Loucy (cell line): ENCODE results near the gene SCRT2.

Source experiments
- H2AFZ ChIP-seq: fragments of 200-600 bp; sonication (generic); 2 replicates; pipeline ENCODE4 v1.6.0; 2016; ENCODE audit warnings: antibody characterized with exemption, mild to moderate bottlenecking, low read length, moderate library complexity
- H3F3A ChIP-seq: fragments of 200-600 bp; 2 replicates; pipeline ENCODE4 v1.6.0; 2016; ENCODE audit warnings: antibody characterized with exemption, low read depth, mild to moderate bottlenecking
- H3K27me3 ChIP-seq: fragments of 200-600 bp; sonication (generic); 2 replicates; pipeline ENCODE4 v1.6.1; 2014; ENCODE audit warnings: low read length, mild to moderate bottlenecking; ENCODE audit not compliant: insufficient read depth, poor library complexity, severe bottlenecking
- H3K36me3 ChIP-seq: fragments of 200-600 bp; sonication (generic); 2 replicates; pipeline ENCODE4 v1.6.1; 2016; ENCODE audit warnings: low read length; ENCODE audit not compliant: insufficient read depth
- H3K4me1 ChIP-seq: fragments of 200-600 bp; sonication (generic); 2 replicates; pipeline ENCODE4 v1.5.1; 2014; ENCODE audit warnings: low read length, mild to moderate bottlenecking; ENCODE audit not compliant: insufficient read depth, poor library complexity, severe bottlenecking
- H3K4me2 ChIP-seq: fragments of 200-600 bp; sonication (generic); 2 replicates; pipeline ENCODE4 v1.6.0; 2014; ENCODE audit warnings: antibody characterized with exemption, low read length, low read depth, mild to moderate bottlenecking; ENCODE audit not compliant: poor library complexity, severe bottlenecking
- H3K4me3 ChIP-seq: fragments of 200-600 bp; sonication (generic); 2 replicates; pipeline ENCODE4 v1.5.1; 2014; ENCODE audit warnings: low read length, mild to moderate bottlenecking, mixed read lengths; ENCODE audit not compliant: poor library complexity, severe bottlenecking
- H3K79me2 ChIP-seq: fragments of 200-600 bp; sonication (generic); 2 replicates; pipeline ENCODE4 v1.6.1; 2014; ENCODE audit warnings: low read length; ENCODE audit not compliant: insufficient read depth
- H3K9ac ChIP-seq: fragments of 200-600 bp; sonication (generic); 2 replicates; pipeline ENCODE4 v1.6.0; 2014; ENCODE audit warnings: mild to moderate bottlenecking, low read depth, low read length, moderate library complexity; ENCODE audit not compliant: poor library complexity, severe bottlenecking
- H3K9me2 ChIP-seq: fragments of 200-600 bp; sonication (generic); replicated peaks from 2 replicates; pipeline ENCODE4 v1.6.1; 2016; ENCODE audit warnings: low read depth, low read length, mixed read lengths
- H3K9me3 ChIP-seq: fragments of 200-600 bp; sonication (generic); 2 replicates; pipeline ENCODE4 v1.6.1; 2014; ENCODE audit warnings: mild to moderate bottlenecking, antibody characterized with exemption, low read length, low read depth; ENCODE audit not compliant: insufficient read depth
- H4K20me1 ChIP-seq: fragments of 200-600 bp; sonication (generic); 2 replicates; pipeline ENCODE4 v1.6.0; 2014; ENCODE audit warnings: antibody characterized with exemption, low read length, mild to moderate bottlenecking; ENCODE audit not compliant: insufficient read depth, poor library complexity, severe bottlenecking
- CTCF ChIP-seq: fragments of 200-600 bp; sonication (generic); conservative IDR thresholded peaks from 2 replicates; pipeline ENCODE4 v1.5.1; 2014; ENCODE audit warnings: mild to moderate bottlenecking, antibody characterized with exemption, low read length
- EZH2phosphoT487 ChIP-seq: fragments of 200-600 bp; IDR thresholded peaks from 2 replicates; pipeline ENCODE4 v1.6.1; 2018; ENCODE audit warnings: antibody characterized with exemption, mild to moderate bottlenecking, moderate library complexity, borderline replicate concordance

The SCRT2 gene

GRCh38 chr20:666877-667276, 8.7 kb downstream of the SCRT2 start:
- Histone ChIP-seq H3K4me1 (peaks cover 8% of the 10 kb centered on the region), H3K4me3 (no peak overlapping the region), H3K79me2 (no peaks in the 10 kb centered on the region), H3K36me3 (no peaks in the 10 kb centered on the region), H3K9ac (no peak overlapping the region), H4K20me1 (no peaks in the 10 kb centered on the region), H3K4me2 (no peak overlapping the region), H2AFZ (no peak overlapping the region), H3K9me3 (no peaks in the 10 kb centered on the region), H3K9me2 (no peaks in the 10 kb centered on the region), H3K27me3 (no peaks in the 10 kb centered on the region), H3F3A (no peaks in the 10 kb centered on the region)
- TF ChIP-seq CTCF (no peak), EZH2phosphoT487 (no peak)

GRCh38 chr20:665276-665675, 10.3 kb downstream of the SCRT2 start:
- no peak overlapping the region for H3K9ac ChIP-seq
- TF ChIP-seq EZH2phosphoT487 (no peak), CTCF (no peak)
- H3K4me3 ChIP-seq, result no peak overlapping the region
- no peaks in the 10 kb centered on the region for H3K36me3 ChIP-seq
- no peak overlapping the region for H3K4me2 ChIP-seq
- H2AFZ ChIP-seq, result no peak overlapping the region
- H3K79me2 ChIP-seq, result no peaks in the 10 kb centered on the region
- no peaks in the 10 kb centered on the region for H4K20me1 ChIP-seq
- no peaks in the 10 kb centered on the region for H3F3A ChIP-seq
- peaks cover 8% of the 10 kb centered on the region for H3K4me1 ChIP-seq
- no peaks in the 10 kb centered on the region for H3K9me2 ChIP-seq
- no peaks in the 10 kb centered on the region for H3K27me3 ChIP-seq
- H3K9me3 ChIP-seq, result no peaks in the 10 kb centered on the region

- H3K9ac ChIP-seq, result no peak overlapping the region
- H3K27me3 ChIP-seq, result no peaks in the 10 kb centered on the region
- H3K4me1 ChIP-seq, result peaks cover 8% of the 10 kb centered on the region
Observed at GRCh38 chr20:664576-664975, 11.0 kb downstream of the SCRT2 start.

More at GRCh38 chr20:664576-664975, 11.0 kb downstream of the SCRT2 start:
- no peaks in the 10 kb centered on the region for H3K9me3 ChIP-seq
- H4K20me1 ChIP-seq, result no peaks in the 10 kb centered on the region
- TF ChIP-seq CTCF (no peak), EZH2phosphoT487 (no peak)
- no peaks in the 10 kb centered on the region for H3F3A ChIP-seq
- H3K9me2 ChIP-seq, result no peaks in the 10 kb centered on the region
- no peak overlapping the region for H3K4me2 ChIP-seq
- H3K36me3 ChIP-seq, result no peaks in the 10 kb centered on the region
- no peak overlapping the region for H2AFZ ChIP-seq
- no peak overlapping the region for H3K4me3 ChIP-seq
- no peaks in the 10 kb centered on the region for H3K79me2 ChIP-seq
